ENCODE measurements around the gene GPD1L. TPM values are rescaled to one million over a fixed set of nuclear protein-coding genes. Genes with fewer than 3 reads are reported as not detected.

GPD1L gene
- total and polyA plus RNA-seq, 10 of the 15 experiments (the other 5 are each of a cell fraction or from before 2014, with no cell fraction given): 0.77 to 4.8 (median 3.9) TPM

GRCh38 chr3:32203854-32204253, 97.4 kb downstream of the GPD1L start:
- no peak for FAIRE-seq
- no peak overlapping the region for H3K27ac ChIP-seq (ENCODE audit: control insufficient read depth, insufficient read depth)

More at GRCh38 chr3:32203854-32204253, 97.4 kb downstream of the GPD1L start:
- ChIA-PET POLR2A (no interaction called here), SMC1A (ENCODE audit: uncharacterized antibody, unreplicated experiment) (no interaction called here), RAD21 (ENCODE audit: unreplicated experiment) (no interaction called here), CTCF (no interaction called here)
- Histone ChIP-seq H3K9me3 (replicated peaks; ENCODE audit: control insufficient read depth, insufficient read depth, low read length) (no peaks in the 10 kb centered on the region), H4K20me1 (ENCODE audit: control insufficient read depth, insufficient read depth) (no peaks in the 10 kb centered on the region), H2AFZ (ENCODE audit: control insufficient read depth, low read depth, low read length) (no peak overlapping the region), H3K36me3 (ENCODE audit: control insufficient read depth in 2 of 2, insufficient read depth in 2 of 2, low read length in 1 of 2) (no peaks in the 10 kb centered on the region), H3K9ac (ENCODE audit: control insufficient read depth, insufficient read depth, low read length) (no peak overlapping the region), H3K4me1 (ENCODE audit: control insufficient read depth, insufficient read depth, low read length) (no peaks in the 10 kb centered on the region), H3K4me2 (ENCODE audit: control insufficient read depth, insufficient read depth) (no peak overlapping the region), H3K4me3 (no peak overlapping the region), H3K27me3 (replicated peaks in 1 of 2; ENCODE audit: control insufficient read depth in 2 of 2, insufficient read depth in 2 of 2, low read length in 1 of 2) (no peaks in the 10 kb centered on the region), H3K79me2 (ENCODE audit: control insufficient read depth, insufficient read depth, low read length) (no peaks in the 10 kb centered on the region)
- intact Hi-C loops (cut with micrococcal nuclease; ENCODE audit: unreplicated experiment) (no loop called here), in situ Hi-C loops (cut with MboI) (no loop called here)
- TF ChIP-seq PML (IDR thresholded peaks at IDR 0.05; ENCODE audit: low read length) (no peak), CBX5 (IDR thresholded peaks at IDR 0.05; ENCODE audit: low read depth) (no peak), STAT3 (IDR thresholded peaks at IDR 0.05; ENCODE audit: low read depth, low read length) (no peak), EED (IDR thresholded peaks at IDR 0.05; ENCODE audit: low read depth) (no peak), BCLAF1 (IDR thresholded peaks at IDR 0.05) (no peak), STAT1 (conservative IDR thresholded peaks at IDR 0.05) (no peak), TARDBP (IDR thresholded peaks at IDR 0.05; ENCODE audit: borderline replicate concordance) (no peak), BRCA1 (IDR thresholded peaks at IDR 0.05; ENCODE audit: low read depth, low read length) (no peak), ATF7 (IDR thresholded peaks at IDR 0.05; ENCODE audit: low read depth) (no peak), RELB (IDR thresholded peaks at IDR 0.05; ENCODE audit: low read depth) (no peak), TCF7 (IDR thresholded peaks at IDR 0.05; ENCODE audit: borderline replicate concordance) (no peak), JUNB (IDR thresholded peaks at IDR 0.05) (no peak), EZH2 (IDR thresholded peaks at IDR 0.05; ENCODE audit: borderline replicate concordance, control insufficient read depth, low read depth, low read length) (no peak), ASH2L (IDR thresholded peaks at IDR 0.05; ENCODE audit: borderline replicate concordance, low read depth) (no peak)
- DNase-seq (ENCODE audit: low read depth, low spot score): no peak
- BruUV-seq (replicated peaks): no TSS peak
- ATAC-seq: no peak

Data from GM12878 (cell line).